HEK293 (cell line): ENCODE measurements around the gene NXPE4.
"Not testable (repeated sequence)": the region's sequence is repeated elsewhere in the genome, so short reads cannot be mapped to it uniquely, and the experiment has no call there.

ENCODE experiments used
- CTCF ChIA-PET: fragments of 350-600 bp; formaldehyde crosslinking; extraction: SDS; loops from one replicate; lab custom pipeline; 2021; ENCODE audit warnings: antibody characterized with exemption; lab: Yijun Ruan, JAX
- POLR2A ChIA-PET: fragments of 300-600 bp; formaldehyde crosslinking; extraction: SDS; loops from one replicate; lab custom pipeline; 2020; ENCODE audit warnings: antibody characterized with exemption, inconsistent platforms; lab: Yijun Ruan, JAX
- H3K27ac ChIP-seq: fragments of 200-500 bp; sonication (Bioruptor generic); 2 replicates; pipeline ENCODE4 v1.5.1; 2014; ENCODE audit warnings: low read depth, low read length, control low read depth, inconsistent platforms; ENCODE audit errors: extremely low read depth
- H3K36me3 ChIP-seq, 2 experiments: fragments of 200-500 bp in 1 of 2; sonication (Bioruptor generic) in 1 of 2; 1 replicate in 1 of 2; 2 replicates in 1 of 2; pipeline ENCODE4 v1.5.1; 2014 to 2017; ENCODE audit warnings: inconsistent platforms in 2 of 2, low read length in 2 of 2; ENCODE audit not compliant: control insufficient read depth in 2 of 2, insufficient read depth in 1 of 2
- H3K4me1 ChIP-seq: fragments of 200-500 bp; sonication (Bioruptor generic); 2 replicates; pipeline ENCODE4 v1.5.1; 2014; ENCODE audit warnings: mild to moderate bottlenecking, low read length, inconsistent platforms; ENCODE audit not compliant: control insufficient read depth, insufficient read depth
- H3K4me3 ChIP-seq: 2 replicates; pipeline ENCODE4 v1.5.1; 2011; ENCODE audit warnings: low read depth, mild to moderate bottlenecking, control low read depth, low read length, moderate library complexity
- H3K9me3 ChIP-seq: fragments of 200-500 bp; sonication (Bioruptor generic); 2 replicates; pipeline ENCODE4 v1.5.1; 2014; ENCODE audit warnings: low read depth, low read length, inconsistent platforms; ENCODE audit not compliant: control insufficient read depth, insufficient read depth
- EGR2 ChIP-seq: fragments of 450-650 bp; formaldehyde crosslinking; IDR thresholded peaks from 2 replicates; pipeline ENCODE4 v1.5.1; 2016; ENCODE audit warnings: low read depth, missing biosample characterization, missing genetic modification characterization
- HIC1 ChIP-seq: fragments of 450-650 bp; formaldehyde crosslinking; IDR thresholded peaks from 2 replicates; pipeline ENCODE4 v1.5.1; 2016; ENCODE audit warnings: missing biosample characterization, missing genetic modification characterization
- REPIN1 ChIP-seq: fragments of 450-650 bp; formaldehyde crosslinking; IDR thresholded peaks from 2 replicates; pipeline ENCODE4 v1.5.1; 2017; ENCODE audit warnings: missing biosample characterization, missing genetic modification characterization, low read depth
- REST ChIP-seq: fragments of 450-650 bp; formaldehyde crosslinking; IDR thresholded peaks from 2 replicates; pipeline ENCODE4 v1.5.1; 2016; ENCODE audit warnings: missing biosample characterization, missing genetic modification characterization
- SP2 ChIP-seq: fragments of 450-650 bp; formaldehyde crosslinking; IDR thresholded peaks from 2 replicates; pipeline ENCODE4 v1.5.1; 2016; ENCODE audit warnings: missing biosample characterization, missing genetic modification characterization
- ZBTB17 ChIP-seq: fragments of 450-650 bp; formaldehyde crosslinking; IDR thresholded peaks from 2 replicates; pipeline ENCODE4 v1.5.1; 2016; ENCODE audit warnings: missing biosample characterization, missing genetic modification characterization
- ZNF214 ChIP-seq: fragments of 450-650 bp; formaldehyde crosslinking; IDR thresholded peaks from 2 replicates; pipeline ENCODE4 v1.5.1; 2017; ENCODE audit warnings: missing biosample characterization, mild to moderate bottlenecking, missing genetic modification characterization, borderline replicate concordance
- ZNF223 ChIP-seq: fragments of 450-650 bp; formaldehyde crosslinking; IDR thresholded peaks from 2 replicates; pipeline ENCODE4 v1.5.1; 2016; ENCODE audit warnings: missing biosample characterization, missing genetic modification characterization
- ZNF266 ChIP-seq: fragments of 450-650 bp; formaldehyde crosslinking; IDR thresholded peaks from 2 replicates; pipeline ENCODE4 v1.5.1; 2016; ENCODE audit warnings: missing biosample characterization, missing genetic modification characterization, low read depth
- ZNF37A ChIP-seq: fragments of 450-650 bp; IDR thresholded peaks from 2 replicates; pipeline ENCODE4 v1.5.1; 2018; ENCODE audit warnings: missing biosample characterization, missing genetic modification characterization
- ZNF571 ChIP-seq: fragments of 450-650 bp; formaldehyde crosslinking; IDR thresholded peaks from 2 replicates; pipeline ENCODE4 v1.5.0; 2017; ENCODE audit warnings: missing biosample characterization, missing genetic modification characterization
- ZNF610 ChIP-seq: fragments of 450-650 bp; formaldehyde crosslinking; IDR thresholded peaks from 2 replicates; pipeline ENCODE4 v1.5.1; 2016; ENCODE audit warnings: missing biosample characterization, missing genetic modification characterization, borderline replicate concordance
- ZNF837 ChIP-seq: fragments of 450-650 bp; formaldehyde crosslinking; IDR thresholded peaks from 2 replicates; pipeline ENCODE4 v1.5.1; 2016; ENCODE audit warnings: missing biosample characterization, missing genetic modification characterization

The NXPE4 gene

GRCh38 chr11:114613094-114613493 lies 17.5 kb upstream of the NXPE4 start:
- H3K4me3 ChIP-seq, H3K9me3 ChIP-seq, CTCF ChIA-PET, H3K36me3 ChIP-seq, H3K4me1 ChIP-seq, H3K27ac ChIP-seq, POLR2A ChIA-PET: not testable (repeated sequence)

DNA sequence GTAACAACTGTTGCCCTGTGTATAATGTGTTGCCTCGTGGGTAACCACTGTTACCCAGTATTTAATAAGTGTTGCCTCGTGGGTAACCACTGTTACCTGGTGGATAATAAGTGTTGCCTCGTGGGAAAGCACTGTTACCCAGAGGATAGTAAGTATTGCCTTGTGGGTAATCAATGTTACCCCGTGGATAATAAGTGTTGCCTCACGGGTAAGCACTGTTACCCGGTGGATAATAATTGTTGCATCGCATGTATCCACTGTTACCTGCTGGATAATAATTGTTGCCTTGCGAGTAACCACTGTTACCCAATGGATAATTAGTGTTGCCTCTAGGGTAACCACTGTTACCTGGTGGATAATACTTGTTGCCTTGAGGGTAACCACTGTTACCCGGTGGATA lies 17.1 kb upstream of the NXPE4 start:
- no peaks in the 10 kb centered on the region for H3K36me3 ChIP-seq
- H3K9me3 ChIP-seq: no peaks in the 10 kb centered on the region
- ChIA-PET CTCF (no interaction called here), POLR2A (no interaction called here)
- no peak overlapping the region for H3K4me3 ChIP-seq
- no peaks in the 10 kb centered on the region for H3K4me1 ChIP-seq
- H3K27ac ChIP-seq: no peak overlapping the region
- TF ChIP-seq REPIN1 (tag by site-specific recombination): no peak
- TF ChIP-seq SP2 (tag by site-specific recombination): no peak
- TF ChIP-seq EGR2 (tag by site-specific recombination): no peak
- no peak for TF ChIP-seq ZNF214 (tag by site-specific recombination)
- TF ChIP-seq ZNF610 (tag by site-specific recombination): no peak
- TF ChIP-seq ZNF37A (tag by site-specific recombination): no peak
- TF ChIP-seq ZNF223 (tag by site-specific recombination): no peak
- TF ChIP-seq ZNF837 (tag by site-specific recombination): no peak
- TF ChIP-seq REST (tag by site-specific recombination): no peak
- no peak for TF ChIP-seq ZBTB17 (tag by site-specific recombination)
- TF ChIP-seq HIC1 (tag by site-specific recombination): no peak
- TF ChIP-seq ZNF266 (tag by site-specific recombination): no peak
- TF ChIP-seq ZNF571 (tag by site-specific recombination): no peak

DNA sequence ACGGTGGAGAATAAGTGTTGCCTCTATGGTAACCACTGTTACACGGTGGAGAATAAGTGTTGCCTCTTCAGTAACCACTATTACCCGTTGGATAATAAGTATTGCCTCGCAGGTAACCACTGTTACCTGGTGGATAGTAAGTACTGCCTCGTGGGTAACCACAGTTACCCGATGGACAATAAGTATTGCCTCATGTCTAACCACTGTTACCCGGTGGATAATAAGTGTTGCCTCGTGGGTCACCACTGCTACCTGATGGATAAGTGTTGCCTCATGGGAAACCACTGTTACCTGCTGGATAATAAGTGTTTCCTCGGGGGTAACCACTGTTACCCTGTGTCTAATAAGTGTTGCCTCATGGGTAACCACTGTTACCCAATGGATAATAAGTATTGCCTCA lies 16.6 kb upstream of the NXPE4 start:
- H3K9me3 ChIP-seq, H3K4me1 ChIP-seq, CTCF ChIA-PET, H3K27ac ChIP-seq, POLR2A ChIA-PET, H3K36me3 ChIP-seq, H3K4me3 ChIP-seq: not testable (repeated sequence)
